GM20000 (cell line): Measurements from ENCODE around the gene RNF11.

Source experiments
- DNase-seq: peaks from one replicate; pipeline ENCODE4 v3.0.0; 2012; ENCODE audit warnings: low spot score
- TF ChIP-seq, protein P1 (sequence below): IDR thresholded peaks from 2 replicates; pipeline ENCODE4 v1.5.1; 2012; ENCODE audit warnings: mild to moderate bottlenecking, control low read depth; ENCODE audit errors: extremely low read depth, missing control alignments

RNF11 gene

DNA sequence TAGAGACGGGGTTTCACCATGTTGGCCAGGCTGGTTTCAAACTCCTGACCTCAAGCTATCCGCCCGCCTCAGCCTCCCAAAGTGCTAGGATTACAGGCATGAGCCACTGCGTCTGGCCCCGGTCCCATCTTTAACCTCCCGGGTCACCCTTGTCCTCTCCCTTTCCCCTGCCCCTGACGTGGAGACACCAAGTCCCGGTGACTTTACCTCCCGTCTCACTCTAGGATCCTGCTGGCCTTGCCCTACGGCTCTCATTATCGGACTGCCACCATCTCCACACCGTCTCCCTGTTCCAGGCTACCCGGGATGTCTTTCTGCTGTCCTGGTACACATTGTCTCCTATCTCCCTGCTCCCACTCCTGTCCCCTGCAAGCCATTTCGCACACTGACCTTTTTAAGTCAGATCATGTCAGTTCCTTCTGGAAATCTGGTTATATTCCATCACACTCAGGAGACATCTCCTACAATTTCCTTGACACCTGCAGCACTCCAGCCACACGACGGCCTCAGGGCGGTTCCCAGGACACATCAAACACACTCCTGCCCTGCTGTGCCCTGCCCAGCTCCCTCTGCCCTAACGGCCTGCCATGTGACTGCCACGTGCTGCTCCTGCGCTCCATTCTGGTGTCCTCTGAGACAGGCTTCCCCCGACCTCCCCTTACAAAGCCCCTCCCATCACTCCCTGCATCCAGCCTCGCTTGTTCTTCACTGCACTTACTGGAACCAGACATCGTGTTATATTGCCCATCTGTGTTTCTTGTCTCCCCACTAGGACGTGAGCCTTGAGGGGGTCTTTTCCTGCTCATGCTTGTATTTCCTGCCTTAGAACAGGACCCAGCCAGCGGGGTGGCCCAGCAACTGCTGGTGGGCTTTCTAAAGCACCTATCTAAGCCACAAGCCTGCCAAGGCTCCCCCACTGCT lies 61.6 kb downstream of the RNF11 start:
- DNase-seq, result no peak

DNA sequence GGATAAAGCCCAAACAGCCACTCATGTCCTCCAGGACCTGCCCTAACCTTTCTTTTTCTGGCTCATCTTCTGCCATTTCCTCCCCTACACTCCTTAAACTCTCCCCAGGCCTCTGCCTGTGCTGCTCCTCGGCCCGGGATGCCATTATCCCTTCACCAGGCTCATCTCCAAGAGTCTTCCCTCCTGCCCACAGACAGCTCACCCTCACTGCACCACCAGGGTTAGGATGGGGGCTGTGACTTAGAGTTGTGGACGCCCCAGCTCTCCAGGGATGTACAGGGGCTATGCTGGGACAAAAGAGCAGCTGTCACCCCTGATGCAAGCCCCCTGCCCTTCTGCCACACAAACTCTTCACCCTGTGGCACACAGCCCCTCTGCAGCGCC lies 62.2 kb downstream of the RNF11 start:
- TF ChIP-seq, protein P1, sequence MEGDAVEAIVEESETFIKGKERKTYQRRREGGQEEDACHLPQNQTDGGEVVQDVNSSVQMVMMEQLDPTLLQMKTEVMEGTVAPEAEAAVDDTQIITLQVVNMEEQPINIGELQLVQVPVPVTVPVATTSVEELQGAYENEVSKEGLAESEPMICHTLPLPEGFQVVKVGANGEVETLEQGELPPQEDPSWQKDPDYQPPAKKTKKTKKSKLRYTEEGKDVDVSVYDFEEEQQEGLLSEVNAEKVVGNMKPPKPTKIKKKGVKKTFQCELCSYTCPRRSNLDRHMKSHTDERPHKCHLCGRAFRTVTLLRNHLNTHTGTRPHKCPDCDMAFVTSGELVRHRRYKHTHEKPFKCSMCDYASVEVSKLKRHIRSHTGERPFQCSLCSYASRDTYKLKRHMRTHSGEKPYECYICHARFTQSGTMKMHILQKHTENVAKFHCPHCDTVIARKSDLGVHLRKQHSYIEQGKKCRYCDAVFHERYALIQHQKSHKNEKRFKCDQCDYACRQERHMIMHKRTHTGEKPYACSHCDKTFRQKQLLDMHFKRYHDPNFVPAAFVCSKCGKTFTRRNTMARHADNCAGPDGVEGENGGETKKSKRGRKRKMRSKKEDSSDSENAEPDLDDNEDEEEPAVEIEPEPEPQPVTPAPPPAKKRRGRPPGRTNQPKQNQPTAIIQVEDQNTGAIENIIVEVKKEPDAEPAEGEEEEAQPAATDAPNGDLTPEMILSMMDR, result no peak
- DNase-seq, result no peak

More for the DNA sequence above, 61.6 kb downstream of the RNF11 start:
- TF ChIP-seq, protein P1, result no peak

DNA sequence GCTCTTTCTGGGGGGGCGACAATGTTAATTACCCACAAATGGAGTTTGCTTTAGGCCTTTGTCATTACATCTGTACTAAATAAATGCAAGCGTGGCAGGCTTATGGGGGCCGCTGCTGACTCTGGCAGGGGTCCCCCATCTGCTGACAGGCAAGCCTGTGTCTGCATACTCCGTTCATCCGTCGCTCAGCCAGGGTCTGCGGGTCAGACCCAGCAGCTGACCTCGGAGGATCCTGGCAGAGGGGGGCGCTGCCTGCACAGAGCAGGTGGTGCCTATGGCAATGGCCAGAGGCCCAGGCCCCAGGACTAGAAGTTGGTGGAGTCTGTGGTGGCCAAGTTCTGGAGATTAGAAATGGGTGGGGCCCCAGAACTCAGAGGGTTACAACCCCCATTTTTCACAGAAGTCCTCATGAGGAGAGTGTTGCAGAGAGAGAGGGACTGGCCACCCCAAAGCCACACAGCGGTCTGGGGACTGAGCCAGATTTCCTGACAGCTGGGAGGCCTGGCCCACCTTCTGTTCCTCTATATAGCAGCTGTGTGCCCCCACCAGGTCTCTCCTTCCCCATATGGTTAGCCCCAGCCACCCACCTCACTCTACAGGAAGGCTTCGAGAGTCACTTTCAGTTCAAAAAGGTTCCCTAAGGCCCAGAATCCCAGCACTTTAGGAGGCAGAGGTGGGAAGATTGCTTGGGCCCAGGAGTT lies 63.3 kb downstream of the RNF11 start:
- no peak for DNase-seq
- TF ChIP-seq, protein P1, result no peak

DNA sequence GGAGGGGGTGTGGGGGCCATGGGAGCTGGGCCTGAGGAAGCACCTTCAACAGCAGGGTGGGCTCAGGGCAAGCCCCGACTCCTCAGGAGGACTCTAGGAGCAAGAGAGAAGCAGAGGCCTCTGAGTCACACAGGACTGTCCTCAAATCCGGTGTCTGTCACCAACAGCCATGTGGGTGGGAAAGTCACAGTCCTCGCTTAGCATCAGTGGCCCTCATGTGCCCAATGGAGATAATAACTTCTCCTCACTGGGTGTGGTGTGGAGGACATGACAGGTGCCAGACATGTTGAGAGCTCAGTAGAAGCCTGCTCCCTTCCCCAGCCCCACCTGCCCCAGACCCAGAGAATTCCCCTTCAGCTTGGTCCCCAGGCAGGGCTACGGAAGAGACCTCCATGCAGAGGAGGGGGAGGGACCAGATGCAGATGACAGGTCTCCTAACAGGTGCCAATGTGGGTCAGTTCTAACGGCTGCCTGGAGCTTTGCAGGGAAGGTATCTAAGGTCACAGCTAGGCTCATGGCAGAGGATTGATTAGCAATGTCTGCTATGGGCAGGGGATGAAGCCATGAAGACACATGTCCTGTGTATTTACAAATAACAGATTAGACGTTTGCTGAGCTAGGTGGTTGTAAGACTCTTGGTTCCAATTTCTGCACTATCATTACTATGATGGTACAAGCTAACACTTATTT lies 64.1 kb downstream of the RNF11 start:
- TF ChIP-seq, protein P1, result no peak
- DNase-seq, result no peak

DNA sequence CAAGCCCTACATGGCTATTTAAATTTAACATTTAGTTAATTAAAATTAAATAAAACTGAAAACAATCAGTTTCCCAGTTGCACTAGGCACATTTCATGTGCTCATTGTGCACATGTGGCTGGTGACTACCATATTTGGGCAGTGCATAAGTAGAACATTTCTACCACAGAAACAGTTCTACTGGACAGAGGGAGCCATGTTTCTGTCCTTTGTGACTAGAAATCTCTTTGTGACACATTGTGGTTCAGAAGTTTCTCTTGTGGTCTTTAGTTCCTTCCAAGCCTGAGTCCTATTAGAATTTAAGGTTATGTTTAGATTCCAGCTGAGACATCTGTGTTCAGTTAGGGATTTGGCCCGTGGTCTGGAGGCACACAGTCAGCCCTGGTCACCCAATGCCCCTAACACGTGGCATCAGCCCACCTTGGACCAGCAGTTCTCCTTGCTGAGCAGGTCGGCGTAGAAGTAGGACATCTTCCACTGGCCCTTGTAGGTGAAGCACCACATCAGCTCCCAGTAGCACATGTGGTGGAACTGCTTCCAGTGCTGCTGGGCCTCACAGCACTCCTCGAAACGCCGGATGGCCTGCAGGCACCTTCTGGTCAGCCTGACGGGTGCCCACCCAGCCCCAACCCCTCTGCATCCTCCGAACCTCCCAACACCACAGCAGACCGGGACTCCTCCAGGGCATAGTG lies 65.2 kb downstream of the RNF11 start:
- peak; percentile 43 for DNase-seq
- TF ChIP-seq, protein P1, result no peak

DNA sequence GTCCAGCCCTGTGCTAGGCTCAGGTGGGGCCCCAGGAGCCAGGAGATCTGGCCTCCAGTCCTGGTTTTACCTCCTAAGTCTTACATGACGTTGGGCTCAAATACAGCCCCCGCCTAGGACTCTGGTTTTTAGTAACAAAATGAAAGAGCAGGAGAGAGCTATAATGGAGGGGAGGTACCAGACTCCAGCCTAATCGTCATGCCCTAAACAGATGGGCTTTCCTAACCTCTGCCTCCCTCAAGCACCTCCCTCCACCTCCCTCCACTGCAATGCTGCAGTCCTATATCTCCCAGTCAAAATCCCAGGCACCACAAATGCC lies 65.7 kb downstream of the RNF11 start:
- DNase-seq, result peak; percentile 44
- TF ChIP-seq, protein P1, result no peak
